HCT116 (cell line): Measurements from ENCODE around the gene FAM13A. TPM values are rescaled to one million over a fixed set of nuclear protein-coding genes. Genes with fewer than 3 reads are reported as not detected.

Source experiments
- ATAC-seq: fragments of 200-7000 bp; cut with Tn5 transposase; 2 replicates; pipeline ENCODE4 v1.9.1; 2020; ENCODE audit warnings: mild to moderate bottlenecking, moderate library complexity
- BruUV-seq: library from RNA; stranded (reverse); fragments of 400-500 nt; replicated peaks from 2 replicates; lab custom pipeline; 2021; lab: Mats Ljungman, UMichigan
- CTCF ChIA-PET: fragments of 300-600 bp; sonication (Branson Sonifier 250); formaldehyde crosslinking; loops from one replicate; lab custom pipeline; 2021; ENCODE audit warnings: antibody characterized with exemption; lab: Charles Lee
- POLR2A ChIA-PET: fragments of 300-600, 350-600 bp; sonication (Branson Sonifier 250); formaldehyde crosslinking; loops from one replicate; lab custom pipeline; 2021; ENCODE audit warnings: antibody characterized with exemption; lab: Charles Lee
- RAD21 ChIA-PET, 2 experiments: fragments of 300-600 bp; sonication (Branson Sonifier 250); formaldehyde crosslinking; loops; one replicate each; lab custom pipeline; 2023; ENCODE audit warnings: low total read pairs in 2 of 2; ENCODE audit not compliant: uncharacterized antibody in 2 of 2, unreplicated experiment in 2 of 2, low non-redundant PET in 1 of 2; lab: Charles Lee
- DNase-seq: peaks from one replicate; pipeline ENCODE4 v3.0.0-alpha.2; 2010; ENCODE audit warnings: low read depth, low spot score
- H2AFZ ChIP-seq: fragments of 200-600 bp; shearing (Covaris generic), sonication (generic); 2 replicates; pipeline ENCODE4 v1.6.1; 2017; ENCODE audit warnings: low read depth, mixed run types, mixed read lengths, antibody characterized with exemption, low read length; ENCODE audit not compliant: poor library complexity, severe bottlenecking
- H3K27ac ChIP-seq: 2 replicates; pipeline ENCODE4 v1.5.1; 2012; ENCODE audit warnings: low read depth, low read length
- H3K27me3 ChIP-seq: fragments of 200-600 bp; sonication (generic); 2 replicates; pipeline ENCODE4 v1.6.1; 2016; ENCODE audit warnings: mixed run types, low read length, mixed read lengths; ENCODE audit not compliant: insufficient read depth
- H3K36me3 ChIP-seq, 2 experiments: fragments of 200-500 bp in 1 of 2; fragments of 200-600 bp in 1 of 2; sonication (Bioruptor generic) in 1 of 2; sonication (generic) in 1 of 2; 2 replicates each; pipeline versions ENCODE4 v1.5.1 to v1.6.1; 2014 to 2016; ENCODE audit warnings: low read length in 2 of 2, inconsistent platforms in 1 of 2, mixed read lengths in 1 of 2, mixed run types in 1 of 2; ENCODE audit not compliant: insufficient read depth in 2 of 2, control insufficient read depth in 1 of 2
- H3K4me1 ChIP-seq, 2 experiments: fragments of 200-600 bp in 1 of 2; sonication (generic) in 1 of 2; 2 replicates each; pipeline versions ENCODE4 v1.5.1 to v1.6.1; 2012 to 2017; ENCODE audit warnings: low read length in 2 of 2, inconsistent platforms in 1 of 2, mild to moderate bottlenecking in 1 of 2, mixed read lengths in 1 of 2, mixed run types in 1 of 2, moderate library complexity in 1 of 2; ENCODE audit not compliant: insufficient read depth in 2 of 2, control insufficient read depth in 1 of 2
- H3K4me2 ChIP-seq: fragments of 200-600 bp; sonication (generic); 2 replicates; pipeline ENCODE4 v1.6.1; 2017; ENCODE audit warnings: mixed run types, low read length, mixed read lengths
- H3K4me3 ChIP-seq, 2 experiments: fragments of 200-600 bp in 1 of 2; sonication (generic) in 1 of 2; replicated peaks in 1 of 2; 2 replicates each; pipeline ENCODE4 v1.5.1; 2011 to 2016; ENCODE audit warnings: low read length in 2 of 2, control low read depth in 1 of 2, low read depth in 1 of 2, mild to moderate bottlenecking in 1 of 2, mixed read lengths in 1 of 2, mixed run types in 1 of 2
- H3K79me2 ChIP-seq: fragments of 200-600 bp; sonication (generic); 2 replicates; pipeline ENCODE4 v1.6.1; 2017; ENCODE audit warnings: mild to moderate bottlenecking, mixed run types, low read length, moderate library complexity, mixed read lengths; ENCODE audit not compliant: insufficient read depth
- H3K9ac ChIP-seq: fragments of 200-600 bp; sonication (generic); 2 replicates; pipeline ENCODE4 v1.6.1; 2016; ENCODE audit warnings: low read length, mixed read lengths
- H3K9me2 ChIP-seq: fragments of 200-600 bp; sonication (generic), shearing (Covaris generic); 2 replicates; pipeline ENCODE4 v1.6.1; 2017; ENCODE audit warnings: mixed run types, mild to moderate bottlenecking, moderate library complexity; ENCODE audit not compliant: insufficient read depth
- H3K9me3 ChIP-seq, 2 experiments: fragments of 200-500 bp in 1 of 2; fragments of 200-600 bp in 1 of 2; sonication (Bioruptor generic) in 1 of 2; sonication (generic) in 1 of 2; 2 replicates each; pipeline ENCODE4 v1.6.1; 2014 to 2017; ENCODE audit warnings: low read length in 2 of 2, mixed read lengths in 2 of 2, inconsistent platforms in 1 of 2, low read depth in 1 of 2, mild to moderate bottlenecking in 1 of 2, mixed run types in 1 of 2, moderate library complexity in 1 of 2; ENCODE audit not compliant: control insufficient read depth in 1 of 2, insufficient read depth in 1 of 2
- H4K20me1 ChIP-seq: fragments of 200-600 bp; sonication (generic), shearing (Covaris generic); 2 replicates; pipeline ENCODE4 v1.6.1; 2017; ENCODE audit warnings: mixed run types, mild to moderate bottlenecking, moderate library complexity; ENCODE audit not compliant: insufficient read depth
- CBX3 ChIP-seq: IDR thresholded peaks from 2 replicates; pipeline ENCODE4 v1.6.1; 2012; ENCODE audit warnings: low read depth
- CEBPB ChIP-seq: IDR thresholded peaks from 2 replicates; pipeline ENCODE4 v1.6.1; 2012; ENCODE audit warnings: low read depth
- CTCF ChIP-seq, 3 experiments: fragments of 200-600 bp in 1 of 3; sonication (generic) in 1 of 3; IDR thresholded peaks in 2 of 3; conservative IDR thresholded peaks in 1 of 3; 2 replicates each; pipeline ENCODE4 v1.5.1; 2012 to 2017; ENCODE audit warnings: low read depth in 2 of 3, low read length in 2 of 3, antibody characterized with exemption in 1 of 3, borderline replicate concordance in 1 of 3, control low read depth in 1 of 3, mild to moderate bottlenecking in 1 of 3, mixed read lengths in 1 of 3, mixed run types in 1 of 3, moderate library complexity in 1 of 3; ENCODE audit not compliant: insufficient read depth in 1 of 3
- ELF1 ChIP-seq: IDR thresholded peaks from 2 replicates; pipeline ENCODE4 v1.6.1; 2012; ENCODE audit warnings: low read depth, borderline replicate concordance
- EZH2 ChIP-seq: fragments of 200-600 bp; sonication (generic); IDR thresholded peaks from 2 replicates; pipeline ENCODE4 v1.6.1; 2017; ENCODE audit warnings: antibody characterized with exemption, mixed run types
- FOSL1 ChIP-seq: IDR thresholded peaks from 2 replicates; pipeline ENCODE4 v1.6.1; 2012; ENCODE audit warnings: low read depth
- JUND ChIP-seq: IDR thresholded peaks from 2 replicates; pipeline ENCODE4 v1.6.1; 2012
- POLR2AphosphoS5 ChIP-seq: IDR thresholded peaks from 2 replicates; pipeline ENCODE4 v1.6.1; 2011; ENCODE audit warnings: mild to moderate bottlenecking, low read depth, low read length, moderate library complexity
- SIN3A ChIP-seq: IDR thresholded peaks from 2 replicates; pipeline ENCODE4 v1.6.1; 2012; ENCODE audit warnings: low read depth
- SRF ChIP-seq: IDR thresholded peaks from 2 replicates; pipeline ENCODE4 v1.6.1; 2012; ENCODE audit warnings: low read depth
- YY1 ChIP-seq: IDR thresholded peaks from 2 replicates; pipeline ENCODE4 v1.6.1; 2011; ENCODE audit warnings: low read length, low read depth, moderate library complexity, mild to moderate bottlenecking; ENCODE audit not compliant: insufficient replicate concordance; ENCODE audit errors: extremely low read depth
- intact Hi-C: fragments of 100-400 bp; cut with micrococcal nuclease; formaldehyde crosslinking; loops from 2 replicates; pipeline ENCODE4 v1.10.0; 2022
- total RNA-seq: library from RNA; stranded (reverse); gene quantifications from one replicate; pipeline ENCODE4 v1.2.1, GENCODE V29; 2021; ENCODE audit not compliant: unreplicated experiment
- TF ChIP-seq, protein P1 (sequence below): IDR thresholded peaks from 2 replicates; pipeline ENCODE4 v1.6.1; 2011; ENCODE audit warnings: mild to moderate bottlenecking, low read length, moderate library complexity; ENCODE audit not compliant: insufficient replicate concordance; ENCODE audit errors: extremely low read depth
- TF ChIP-seq, protein P2 (sequence below): IDR thresholded peaks from 2 replicates; pipeline ENCODE4 v1.6.1; 2012

The FAM13A gene
- total RNA-seq, 1 experiment from 2014 or later: 17.2 TPM

GRCh38 chr4:88866862-88867550 lies 190.0 kb downstream of the FAM13A start:
- no peak for DNase-seq
- H3K4me3 ChIP-seq: no peak overlapping the region
- no peaks in the 10 kb centered on the region for H3K36me3 ChIP-seq
- RAD21 ChIA-PET: no interaction called here
- CTCF ChIA-PET: no interaction called here
- H3K4me2 ChIP-seq: no peak overlapping the region
- no TSS peak for BruUV-seq
- TF ChIP-seq CTCF (IDR thresholded peaks at IDR 0.05 in 2 of 3, conservative IDR thresholded peaks at IDR 0.05 in 1 of 3; ENCODE audit: borderline replicate concordance in 1 of 3, insufficient read depth in 1 of 3, low read depth in 2 of 3, low read length in 2 of 3) (no peak), CBX3 (no peak)
- TF ChIP-seq, all 23 proteins: peak for 0
- no peak for ATAC-seq
- Histone ChIP-seq H3K9ac (no peak overlapping the region), H3K9me3 (no peaks in the 10 kb centered on the region), H3K79me2 (no peaks in the 10 kb centered on the region), H3K27ac (no peak overlapping the region), H3K4me1 (no peaks in the 10 kb centered on the region), H4K20me1 (no peaks in the 10 kb centered on the region), H2AFZ (no peak overlapping the region), H3K9me2 (no peaks in the 10 kb centered on the region), H3K27me3 (no peaks in the 10 kb centered on the region)
- POLR2A ChIA-PET: no interaction called here
- intact Hi-C loops: no loop called here

DNA sequence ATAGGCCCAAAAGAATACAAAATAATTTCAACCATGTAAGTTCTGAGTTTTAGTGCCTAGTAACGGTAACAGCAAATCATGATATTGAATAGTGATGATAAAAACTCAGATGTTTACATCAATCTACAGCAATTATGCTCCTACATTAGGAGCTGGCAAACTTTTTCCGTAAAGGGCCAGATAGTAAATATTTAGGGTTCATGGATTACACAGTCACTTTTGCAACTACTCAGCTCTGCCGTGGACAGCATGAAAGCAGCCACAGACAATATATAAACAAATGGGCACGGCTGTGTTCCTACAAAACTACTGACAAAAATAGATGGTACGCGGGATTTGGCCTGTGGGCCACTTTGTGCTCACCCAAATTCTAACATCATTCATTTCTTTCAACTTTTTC lies 191.5 kb downstream of the FAM13A start:
- POLR2A ChIA-PET: no interaction called here
- Histone ChIP-seq H3K4me2 (no peak overlapping the region), H4K20me1 (no peaks in the 10 kb centered on the region), H3K9ac (no peak overlapping the region), H3K36me3 (no peaks in the 10 kb centered on the region), H3K9me2 (no peaks in the 10 kb centered on the region), H3K27me3 (no peaks in the 10 kb centered on the region), H3K79me2 (no peaks in the 10 kb centered on the region), H2AFZ (no peak overlapping the region), H3K9me3 (no peaks in the 10 kb centered on the region), H3K4me3 (no peak overlapping the region), H3K4me1 (no peaks in the 10 kb centered on the region), H3K27ac (no peak overlapping the region)
- RAD21 ChIA-PET: no interaction called here
- CTCF ChIA-PET: no interaction called here
- ATAC-seq: no peak
- BruUV-seq: no TSS peak
- DNase-seq: no peak
- intact Hi-C loops: no loop called here
- TF ChIP-seq JUND (no peak), CTCF (IDR thresholded peaks at IDR 0.05 in 2 of 3, conservative IDR thresholded peaks at IDR 0.05 in 1 of 3; ENCODE audit: borderline replicate concordance in 1 of 3, insufficient read depth in 1 of 3, low read depth in 2 of 3, low read length in 2 of 3) (no peak), ELF1 (no peak), EZH2 (no peak), SIN3A (no peak), SRF (no peak), CEBPB (no peak), YY1 (no peak), CBX3 (no peak), FOSL1 (no peak), POLR2AphosphoS5 (no peak)
- TF ChIP-seq, protein P1, sequence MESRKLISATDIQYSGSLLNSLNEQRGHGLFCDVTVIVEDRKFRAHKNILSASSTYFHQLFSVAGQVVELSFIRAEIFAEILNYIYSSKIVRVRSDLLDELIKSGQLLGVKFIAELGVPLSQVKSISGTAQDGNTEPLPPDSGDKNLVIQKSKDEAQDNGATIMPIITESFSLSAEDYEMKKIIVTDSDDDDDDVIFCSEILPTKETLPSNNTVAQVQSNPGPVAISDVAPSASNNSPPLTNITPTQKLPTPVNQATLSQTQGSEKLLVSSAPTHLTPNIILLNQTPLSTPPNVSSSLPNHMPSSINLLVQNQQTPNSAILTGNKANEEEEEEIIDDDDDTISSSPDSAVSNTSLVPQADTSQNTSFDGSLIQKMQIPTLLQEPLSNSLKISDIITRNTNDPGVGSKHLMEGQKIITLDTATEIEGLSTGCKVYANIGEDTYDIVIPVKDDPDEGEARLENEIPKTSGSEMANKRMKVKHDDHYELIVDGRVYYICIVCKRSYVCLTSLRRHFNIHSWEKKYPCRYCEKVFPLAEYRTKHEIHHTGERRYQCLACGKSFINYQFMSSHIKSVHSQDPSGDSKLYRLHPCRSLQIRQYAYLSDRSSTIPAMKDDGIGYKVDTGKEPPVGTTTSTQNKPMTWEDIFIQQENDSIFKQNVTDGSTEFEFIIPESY: no peak
- TF ChIP-seq, protein P2, sequence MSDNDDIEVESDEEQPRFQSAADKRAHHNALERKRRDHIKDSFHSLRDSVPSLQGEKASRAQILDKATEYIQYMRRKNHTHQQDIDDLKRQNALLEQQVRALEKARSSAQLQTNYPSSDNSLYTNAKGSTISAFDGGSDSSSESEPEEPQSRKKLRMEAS: no peak
